GM18498 (cell line): ENCODE measurements around the gene ANK2.
A peak's percentile ranks its signal among the peaks of the same experiment; 100 is the strongest.

Experiments used
- ATAC-seq: cut with Tn5 transposase; IDR thresholded peaks from one replicate; pipeline ENCODE4 v1.9.1; 2021; ENCODE audit warnings: mild to moderate bottlenecking, moderate library complexity; ENCODE audit not compliant: unreplicated experiment

ANK2 gene

GRCh38 chr4:113049421-113050370 is at the start of gene ANK2:
Gene ANK2 (plus strand): TSS chr4:113049653. CDS start chr4:113049729, 76 bp downstream.
- ATAC-seq: no peak

GRCh38 chr4:113003841-113004240 is 45.6 kb upstream of the ANK2 start:
- ATAC-seq: no peak

- ATAC-seq: no peak
Measured at GRCh38 chr4:113004655-113005054, 44.8 kb upstream of the ANK2 start.

GRCh38 chr4:113006632-113007031 is 42.8 kb upstream of the ANK2 start:
- no peak for ATAC-seq

GRCh38 chr4:113007151-113007550 is 42.3 kb upstream of the ANK2 start:
- no peak for ATAC-seq

- ATAC-seq: no peak
Measured at GRCh38 chr4:113008135-113008534, 41.3 kb upstream of the ANK2 start.

- no peak for ATAC-seq
Measured at GRCh38 chr4:113008716-113009115, 40.7 kb upstream of the ANK2 start.

GRCh38 chr4:113009461-113009860 is 40.0 kb upstream of the ANK2 start:
- no peak for ATAC-seq

- no peak for ATAC-seq
Measured at GRCh38 chr4:113012122-113012725, 37.2 kb upstream of the ANK2 start.

- ATAC-seq: no peak
Measured at GRCh38 chr4:113012786-113013185, 36.7 kb upstream of the ANK2 start.

GRCh38 chr4:113013751-113014150 is 35.7 kb upstream of the ANK2 start:
- no peak for ATAC-seq

- no peak for ATAC-seq
Measured at GRCh38 chr4:113016377-113016776, 33.1 kb upstream of the ANK2 start.

- no peak for ATAC-seq
Measured at GRCh38 chr4:113020966-113021365, 28.5 kb upstream of the ANK2 start.

GRCh38 chr4:113024388-113024787 is 25.1 kb upstream of the ANK2 start:
- no peak for ATAC-seq

- no peak for ATAC-seq
Measured at GRCh38 chr4:113025416-113025815, 24.0 kb upstream of the ANK2 start.

GRCh38 chr4:113026556-113026955 is 22.9 kb upstream of the ANK2 start:
- ATAC-seq: no peak

GRCh38 chr4:113028074-113028473 is 21.4 kb upstream of the ANK2 start:
- no peak for ATAC-seq

- no peak for ATAC-seq
Measured at GRCh38 chr4:113031212-113031611, 18.2 kb upstream of the ANK2 start.

- peak; percentile 65 for ATAC-seq
Measured at GRCh38 chr4:113040793-113041192, 8.7 kb upstream of the ANK2 start.

- no peak for ATAC-seq
Measured at GRCh38 chr4:113042502-113042901, 7.0 kb upstream of the ANK2 start.

GRCh38 chr4:113043591-113043990 is 5.9 kb upstream of the ANK2 start:
- no peak for ATAC-seq

GRCh38 chr4:113050371-113050755 is 910 bp downstream of the ANK2 start:
- ATAC-seq: no peak
